DOHH2 (cell line): ENCODE results near the gene ESPN.

ENCODE experiments used
- CTCF ChIP-seq: fragments of 200-600 bp; sonication (generic); IDR thresholded peaks from one replicate; pipeline ENCODE4 v1.5.1; 2014; ENCODE audit warnings: antibody characterized with exemption, mild to moderate bottlenecking, low read depth, low read length; ENCODE audit not compliant: poor library complexity, severe bottlenecking
- EZH2phosphoT487 ChIP-seq: fragments of 200-600 bp; sonication (generic); IDR thresholded peaks from 2 replicates; pipeline ENCODE4 v1.6.1; 2017; ENCODE audit warnings: borderline replicate concordance, mild to moderate bottlenecking, antibody characterized with exemption, low read length, moderate library complexity, mixed read lengths

DNA sequence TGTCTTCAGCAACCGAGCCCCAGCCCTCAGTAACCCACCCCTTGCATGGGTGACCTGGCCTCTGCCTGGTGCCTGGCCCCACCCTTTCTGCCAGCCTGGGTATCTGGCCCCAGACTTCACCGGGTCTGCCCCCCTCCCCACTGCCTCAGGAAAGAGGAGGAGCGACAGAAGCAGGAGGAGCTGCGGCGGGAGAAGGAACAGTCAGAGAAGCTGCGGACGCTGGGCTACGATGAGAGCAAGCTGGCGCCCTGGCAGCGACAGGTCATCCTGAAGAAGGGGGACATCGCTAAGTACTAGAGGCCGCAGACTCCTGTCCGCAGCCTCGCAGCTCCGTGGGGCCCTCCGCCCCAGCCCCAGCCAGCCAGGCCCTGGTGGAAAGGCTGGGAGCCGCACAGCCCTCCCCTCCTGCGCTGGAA lies 35.3 kb downstream of the ESPN start:
- TF ChIP-seq CTCF, result no peak
- no peak for TF ChIP-seq EZH2phosphoT487
